Hematopoietic multipotent progenitor cell treated with erythropoietin and hydrocortisone succinate and interleukin-3 and kit ligand, for 15 days (in vitro differentiated cells): ENCODE data around the gene POFUT2.

ENCODE experiments used
- DNase-seq: peaks from one replicate; pipeline ENCODE4 v3.0.0-alpha.2; 2015; ENCODE audit warnings: low spot score

Gene POFUT2

DNA sequence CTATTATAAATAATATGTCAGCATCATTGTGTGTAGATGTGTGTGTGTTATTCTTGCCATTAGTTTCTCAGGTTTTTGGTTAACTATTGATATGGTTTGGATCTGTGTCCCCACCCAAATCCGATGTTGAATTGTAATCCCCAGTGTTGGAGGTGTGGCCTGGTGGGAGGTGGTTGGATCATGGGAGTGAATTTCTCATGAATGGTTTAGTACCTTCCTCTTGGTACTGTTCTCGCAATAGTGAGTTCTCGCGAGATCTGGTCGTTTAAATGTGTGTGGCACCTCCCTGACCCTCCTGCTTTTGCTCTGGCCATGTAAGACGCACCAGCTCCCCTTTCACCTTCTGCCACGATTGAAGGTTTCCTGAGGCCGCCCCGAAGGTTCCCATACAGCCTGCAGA, 9.6 kb upstream of the POFUT2 start:
- no peak for DNase-seq

DNA sequence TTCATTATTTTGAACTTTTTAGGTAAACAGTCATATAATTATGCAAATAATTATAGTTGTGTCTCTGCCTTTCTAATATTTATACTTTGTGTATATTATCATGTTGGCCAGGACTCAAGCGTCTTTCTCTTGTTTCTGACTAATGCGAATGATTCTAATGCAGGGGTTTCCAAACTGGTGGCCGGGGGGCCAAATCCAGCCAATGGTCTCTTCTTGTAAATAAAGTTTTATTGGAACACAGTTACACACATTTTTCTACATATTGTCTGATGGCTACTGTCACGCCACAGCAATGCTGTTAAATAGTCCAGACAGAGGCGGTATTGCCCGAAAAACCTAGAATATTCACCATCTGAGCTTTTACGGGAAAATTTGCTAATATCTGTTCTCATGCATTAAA, 8.9 kb upstream of the POFUT2 start:
- DNase-seq = no peak

DNA sequence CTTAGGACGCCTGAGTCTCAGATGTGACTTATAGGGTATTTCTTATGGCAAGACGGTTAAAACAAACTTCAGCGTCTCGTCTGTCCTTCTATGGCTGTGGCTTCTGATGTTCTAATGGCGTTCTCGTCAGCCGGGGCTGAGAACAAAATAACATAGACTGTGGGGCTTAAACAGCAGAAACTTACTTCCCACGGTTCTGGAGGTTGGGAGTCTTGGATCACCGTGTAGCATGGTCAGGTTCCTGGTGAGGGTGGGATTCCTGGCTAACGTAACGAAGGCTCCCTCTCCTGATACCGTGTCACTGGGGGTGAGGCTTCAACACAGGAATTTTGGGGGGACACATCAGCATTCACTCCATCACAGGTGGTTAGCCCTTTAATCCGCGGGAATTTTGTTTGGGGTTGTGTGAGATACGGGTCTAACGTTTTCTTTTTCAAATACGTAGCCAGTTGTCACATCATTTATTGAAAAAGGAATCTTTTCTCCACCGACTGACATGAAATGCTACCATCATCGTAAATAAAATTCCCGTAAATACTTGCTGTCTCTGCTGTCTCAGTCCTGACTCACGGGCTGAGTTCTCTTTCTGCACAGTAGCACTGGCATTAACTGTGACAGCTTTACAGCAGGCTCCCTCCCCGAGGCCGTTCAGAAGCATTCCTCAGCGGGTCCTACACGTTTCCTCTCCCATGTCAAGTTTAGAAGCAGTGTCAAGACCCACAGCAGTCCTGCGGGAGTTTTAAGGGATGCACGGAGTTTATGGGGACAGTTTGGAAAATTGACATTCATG, 8.1 kb upstream of the POFUT2 start:
- DNase-seq = no peak

DNA sequence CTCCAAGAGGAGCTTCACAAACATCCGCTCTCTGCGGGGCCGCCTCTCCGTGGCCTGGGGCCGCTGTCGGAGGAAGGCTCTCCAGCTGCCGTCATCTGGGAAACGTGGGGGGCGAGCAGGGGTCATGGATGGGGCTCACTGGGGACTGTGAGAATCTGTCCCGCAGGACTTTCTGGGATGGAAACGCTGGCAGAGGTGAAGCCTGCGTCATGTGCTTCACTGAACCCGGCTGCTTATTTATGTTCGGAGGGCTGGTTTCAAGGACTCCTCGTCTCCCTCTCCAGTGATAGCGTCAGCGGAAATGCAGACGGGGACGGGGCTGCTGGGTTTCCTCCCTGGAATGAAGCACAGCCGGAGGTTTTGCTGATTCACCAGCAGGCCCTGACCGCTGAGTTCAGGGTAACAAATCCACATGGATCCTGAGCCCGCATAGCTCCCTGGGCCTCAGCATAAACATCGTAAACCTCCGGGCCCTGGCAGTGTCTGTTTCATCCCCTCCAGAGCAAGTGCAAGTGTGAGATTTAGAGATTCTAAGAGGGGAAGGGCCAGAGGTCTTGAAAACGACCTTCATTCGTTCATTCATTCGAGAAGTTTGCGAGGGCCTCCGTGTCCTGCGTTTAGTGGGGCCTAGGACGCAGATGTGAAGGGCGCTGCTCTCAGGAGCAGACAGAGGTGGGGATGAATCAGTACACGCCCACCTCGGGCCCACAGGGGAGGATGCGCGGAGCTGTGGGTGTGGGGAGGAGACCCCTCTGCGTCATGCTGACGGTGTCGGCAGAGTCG, 7.0 kb upstream of the POFUT2 start:
- no peak for DNase-seq

DNA sequence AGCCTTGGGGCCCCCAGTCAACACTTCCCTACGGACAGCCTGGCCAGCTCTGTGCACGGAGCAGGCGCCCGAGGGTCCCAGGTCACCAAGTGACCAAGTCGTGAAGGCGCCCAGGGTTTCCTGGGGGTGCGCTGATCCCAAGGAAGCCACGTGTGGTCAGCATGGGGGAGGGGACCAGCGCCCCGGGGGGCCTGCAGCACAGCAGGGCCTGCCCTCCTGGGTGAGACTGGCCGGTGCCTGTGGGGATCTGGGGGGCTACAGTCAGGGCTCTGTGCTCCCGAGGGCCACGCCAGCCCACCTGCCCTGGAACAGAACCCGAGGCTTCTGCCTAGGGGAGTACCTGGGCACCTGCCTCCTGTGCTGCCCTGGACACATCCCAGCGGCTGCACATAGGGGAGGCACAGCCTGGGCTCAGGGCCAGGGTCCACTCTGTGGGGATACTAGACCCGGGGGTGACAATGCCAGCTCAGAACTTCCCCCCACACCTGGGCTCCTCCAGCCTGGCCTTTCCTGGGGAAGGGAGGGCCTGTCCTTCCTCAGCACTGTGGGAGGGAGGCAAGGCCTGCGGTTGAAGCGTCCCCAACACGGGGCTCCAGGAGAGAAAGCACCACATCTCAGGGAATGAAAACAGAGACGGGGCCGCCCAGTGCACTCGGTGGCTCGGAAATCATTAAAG, 6.2 kb upstream of the POFUT2 start:
- no peak for DNase-seq

DNA sequence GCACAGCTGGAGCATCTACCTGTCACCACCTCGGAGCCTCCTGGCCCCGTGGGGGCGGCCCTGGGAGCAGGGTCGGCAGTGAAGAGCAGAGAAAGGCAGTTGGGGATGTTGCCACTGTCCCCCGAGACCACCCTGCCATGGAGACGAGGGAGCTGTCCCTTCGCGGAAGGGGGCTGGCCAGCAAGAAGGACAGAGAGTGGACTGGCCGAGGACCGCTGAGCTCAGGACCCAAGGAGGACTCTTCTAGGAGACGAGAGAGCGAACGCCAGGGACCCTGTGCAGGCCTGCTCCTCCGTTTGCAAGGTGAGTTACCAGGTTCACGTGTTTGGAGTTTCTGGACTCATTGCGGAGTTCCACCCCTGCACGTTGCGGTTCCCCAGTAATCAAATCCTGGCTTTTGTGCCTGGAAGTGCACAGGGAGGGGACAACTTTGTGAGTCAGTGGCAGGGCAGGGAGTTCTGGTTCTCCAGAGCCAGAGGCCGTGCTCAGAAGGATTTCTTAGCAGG, 5.6 kb upstream of the POFUT2 start:
- no peak for DNase-seq

DNA sequence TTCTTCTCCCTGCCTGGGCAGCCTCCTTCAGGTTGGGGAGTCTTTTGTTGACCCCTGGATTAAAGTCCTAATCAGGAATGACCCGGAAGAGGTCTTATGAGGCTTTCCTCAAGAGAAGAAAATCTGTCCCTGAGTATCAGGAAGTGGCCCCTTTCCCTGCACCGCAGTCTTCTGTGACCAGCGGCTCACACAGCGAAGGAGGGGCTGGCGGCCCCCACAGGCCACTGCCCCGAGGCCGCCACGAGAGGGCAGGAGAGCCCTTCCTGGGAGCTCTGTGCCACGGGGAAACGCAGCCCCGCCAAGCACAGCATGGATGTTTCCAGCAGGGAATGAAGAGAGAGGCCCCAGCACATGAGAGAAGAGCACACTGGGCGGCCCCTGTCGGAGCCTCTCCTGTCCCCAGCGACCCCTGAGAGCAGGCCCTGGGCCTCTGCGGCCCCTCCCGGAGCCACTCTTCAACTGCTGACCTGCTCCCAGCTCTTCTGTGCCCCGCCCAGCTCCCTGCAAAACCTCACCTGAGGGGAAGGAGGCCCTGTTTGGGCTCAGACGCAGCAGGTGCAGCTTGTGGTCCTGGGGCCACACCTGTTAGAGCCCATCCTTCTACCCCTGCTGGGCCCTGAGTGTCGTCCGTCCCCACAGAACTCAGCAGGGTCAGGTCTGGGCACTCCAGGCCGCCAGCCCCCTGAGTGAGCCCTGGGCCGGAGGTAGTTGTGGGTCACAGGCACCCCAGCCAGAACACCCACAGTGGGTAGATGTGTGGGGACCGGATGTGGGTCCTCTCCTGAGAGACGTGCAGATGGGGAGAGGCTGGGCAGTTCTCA, 4.9 kb upstream of the POFUT2 start:
- DNase-seq = peak; percentile 72

DNA sequence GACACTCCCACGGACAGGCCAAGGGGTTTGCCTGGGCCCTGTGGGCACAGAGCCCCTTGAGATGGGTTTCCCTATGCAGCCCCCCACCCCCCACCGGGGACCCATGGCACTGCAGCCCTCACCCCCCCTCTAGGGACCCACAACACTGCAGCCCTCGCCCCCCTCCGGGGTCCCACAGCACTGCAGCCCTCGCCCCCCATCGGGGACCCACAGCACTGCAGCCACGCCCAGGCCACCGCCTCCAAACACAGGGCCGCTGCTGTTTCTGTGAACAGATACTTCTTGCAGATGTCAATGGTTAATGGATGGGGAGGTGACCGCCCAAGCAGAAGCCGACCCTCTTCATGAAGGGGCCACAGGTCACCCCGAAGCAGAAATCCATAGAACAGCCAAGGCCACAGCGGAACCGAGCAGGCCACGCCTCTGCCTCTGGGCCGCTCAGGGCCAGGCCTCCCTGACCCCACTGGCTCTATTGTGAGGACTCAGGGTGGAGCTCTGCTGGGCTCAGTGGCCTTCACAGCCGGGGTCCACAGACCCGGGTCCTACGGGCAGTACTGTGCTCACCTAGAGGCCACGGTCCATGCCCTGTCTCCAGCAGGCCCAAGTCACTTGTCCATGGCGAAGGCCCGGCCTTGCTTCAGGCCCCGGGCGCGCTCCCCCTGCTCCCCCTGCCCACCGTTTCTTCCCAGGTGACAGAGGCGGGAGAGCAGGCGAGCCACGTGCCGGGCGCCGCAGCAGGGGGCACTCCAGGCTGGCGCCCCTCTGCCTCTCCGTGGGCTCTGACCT, 4.1 kb upstream of the POFUT2 start:
- DNase-seq = no peak

DNA sequence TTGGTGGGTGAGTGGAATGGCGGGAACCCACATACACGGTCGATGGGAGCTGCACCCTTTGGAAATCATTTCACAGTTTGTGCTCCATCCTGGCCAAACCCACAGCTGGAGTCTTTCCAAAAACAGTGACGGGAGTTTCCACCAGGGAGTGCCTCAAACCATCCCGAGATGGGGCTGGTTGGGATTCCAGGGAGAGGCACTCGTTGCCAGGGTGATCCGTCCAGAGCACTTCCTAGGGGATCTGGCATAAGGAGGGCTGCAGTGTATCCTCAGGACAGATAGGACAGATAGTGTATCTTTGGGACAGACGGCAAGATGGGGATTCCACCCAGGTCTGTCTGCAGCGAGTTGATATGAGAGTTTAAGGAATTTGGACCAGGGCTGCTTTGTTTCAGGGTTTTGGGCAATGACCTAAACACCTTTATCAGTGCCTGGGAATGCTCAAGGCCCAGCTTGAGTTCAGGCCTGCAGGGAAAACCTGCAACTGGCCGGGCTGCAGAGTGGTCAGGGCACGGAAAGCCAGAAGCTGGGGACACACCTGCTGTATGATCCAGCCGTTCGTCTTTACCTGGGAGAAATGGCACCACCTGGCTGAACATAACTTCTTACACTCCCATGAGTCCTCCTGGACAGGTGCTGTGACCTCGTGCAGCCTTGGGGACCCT, 3.4 kb upstream of the POFUT2 start:
- DNase-seq = no peak

DNA sequence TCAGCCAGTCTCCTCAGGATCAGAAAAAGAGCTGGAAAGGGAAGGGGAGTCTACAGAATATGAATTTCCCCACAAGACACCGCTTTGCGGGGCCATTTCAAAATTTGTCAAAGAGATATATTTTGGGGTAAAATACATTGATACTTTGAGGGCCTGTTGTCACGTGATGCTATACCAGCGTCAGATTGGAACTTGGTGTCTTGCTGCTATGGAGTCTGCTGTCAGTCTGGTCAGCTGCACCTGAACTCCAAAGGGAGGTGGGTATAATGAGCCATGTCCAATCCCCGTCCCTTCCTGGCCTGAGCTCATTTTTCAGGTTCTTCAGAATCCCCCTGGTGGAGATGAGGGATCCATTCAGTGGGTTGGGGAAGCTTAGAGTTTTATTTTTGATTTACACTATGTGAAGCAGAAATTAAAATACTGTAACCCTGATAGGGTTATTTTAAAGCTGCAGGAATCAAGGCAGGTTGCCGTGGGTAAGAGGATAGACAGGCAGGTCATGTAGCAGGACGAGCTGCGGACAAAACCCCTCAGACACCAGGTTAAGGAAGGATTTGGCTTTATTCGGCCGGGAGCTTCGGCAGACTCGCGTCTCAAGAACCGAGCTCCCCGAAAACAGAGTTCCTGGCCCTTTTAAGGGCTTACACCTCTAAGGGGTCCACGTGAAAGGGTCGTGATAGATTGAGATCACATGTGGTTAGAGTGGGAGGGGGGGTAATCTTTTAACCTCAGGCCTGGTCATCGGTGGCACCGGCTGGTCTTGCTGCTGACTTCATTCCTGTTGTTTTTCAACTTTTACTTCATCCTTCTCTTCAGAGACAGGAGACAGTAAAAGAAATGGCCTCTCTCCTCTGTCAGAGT, 2.2 kb upstream of the POFUT2 start:
- DNase-seq = no peak

DNA sequence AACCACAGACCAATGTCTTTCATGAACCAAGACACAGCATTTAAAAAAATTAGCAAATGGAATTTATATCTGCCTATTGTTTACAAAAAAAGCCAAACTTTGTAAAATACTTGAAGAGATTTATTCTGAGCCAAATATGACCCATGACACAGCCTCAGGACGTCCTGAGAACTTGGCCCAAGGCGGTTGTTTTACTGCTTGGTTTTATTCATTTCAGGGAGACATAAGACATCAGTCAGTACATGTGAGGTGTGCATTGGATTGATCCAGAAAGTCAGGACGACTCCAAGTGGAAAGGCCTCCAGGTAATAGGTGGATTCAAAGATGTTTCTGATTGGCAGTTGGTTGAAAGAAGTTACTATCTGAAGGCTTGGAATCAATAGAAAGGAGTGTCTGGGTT, 1.4 kb upstream of the POFUT2 start:
- DNase-seq = no peak

DNA sequence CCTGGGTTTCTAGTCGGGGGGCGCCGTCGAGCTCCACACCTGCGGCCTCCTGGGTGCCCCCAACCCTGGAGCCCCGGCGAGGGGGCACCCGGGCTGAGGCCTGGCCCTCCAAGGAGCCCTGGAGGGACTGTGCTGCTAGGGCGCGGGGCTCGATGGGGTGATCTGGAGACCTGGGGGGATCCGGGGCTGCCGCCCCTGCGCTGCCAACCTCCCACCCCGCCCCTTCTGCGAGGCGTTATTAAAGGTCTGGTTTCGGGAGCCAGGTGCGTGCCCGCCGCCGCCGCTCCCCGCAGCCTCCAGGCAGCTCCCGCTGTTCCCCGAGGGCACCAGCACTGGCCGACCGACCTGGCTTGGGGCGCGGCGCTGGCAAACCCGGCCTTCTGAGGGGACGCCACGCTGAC, 746 bp upstream of the POFUT2 start:
- DNase-seq = no peak

DNA sequence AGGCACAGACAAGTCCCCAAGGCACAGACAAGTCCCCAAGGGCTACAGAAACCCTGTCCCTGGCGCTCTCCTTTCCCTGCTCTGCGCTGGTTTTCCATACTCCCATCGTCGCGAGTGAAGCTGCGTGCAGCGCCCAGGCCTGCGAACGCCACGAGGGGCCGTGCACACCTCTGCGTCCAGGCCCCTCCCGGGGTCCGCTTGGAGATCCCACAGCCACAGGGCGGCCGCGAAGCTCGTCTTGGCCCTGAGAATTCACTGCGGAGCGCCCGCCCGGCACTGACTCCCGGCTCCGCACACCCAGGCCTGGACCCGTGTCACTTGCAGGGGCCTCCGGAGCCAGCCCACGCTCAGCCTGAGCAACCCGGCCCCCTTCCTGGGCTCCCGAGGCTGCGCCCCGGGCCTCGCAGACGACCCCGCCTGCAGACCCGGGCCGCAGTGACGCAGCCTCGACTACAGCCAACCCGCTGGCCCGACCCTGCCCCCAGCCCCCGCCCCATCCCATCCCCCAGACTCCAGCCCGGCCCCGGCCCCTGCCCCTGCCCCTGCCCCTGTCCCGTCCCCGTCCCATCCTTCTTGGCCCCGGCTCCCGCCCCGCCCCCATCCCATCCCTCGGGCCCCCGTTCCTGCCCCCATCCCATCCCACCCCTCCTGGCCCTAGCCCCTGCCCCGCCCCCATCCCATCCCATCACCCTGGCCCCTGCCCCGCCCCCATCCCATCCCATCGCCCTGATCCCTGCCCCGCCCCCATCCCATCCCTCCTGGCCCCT, 841 bp downstream of the POFUT2 start:
- DNase-seq = no peak

DNA sequence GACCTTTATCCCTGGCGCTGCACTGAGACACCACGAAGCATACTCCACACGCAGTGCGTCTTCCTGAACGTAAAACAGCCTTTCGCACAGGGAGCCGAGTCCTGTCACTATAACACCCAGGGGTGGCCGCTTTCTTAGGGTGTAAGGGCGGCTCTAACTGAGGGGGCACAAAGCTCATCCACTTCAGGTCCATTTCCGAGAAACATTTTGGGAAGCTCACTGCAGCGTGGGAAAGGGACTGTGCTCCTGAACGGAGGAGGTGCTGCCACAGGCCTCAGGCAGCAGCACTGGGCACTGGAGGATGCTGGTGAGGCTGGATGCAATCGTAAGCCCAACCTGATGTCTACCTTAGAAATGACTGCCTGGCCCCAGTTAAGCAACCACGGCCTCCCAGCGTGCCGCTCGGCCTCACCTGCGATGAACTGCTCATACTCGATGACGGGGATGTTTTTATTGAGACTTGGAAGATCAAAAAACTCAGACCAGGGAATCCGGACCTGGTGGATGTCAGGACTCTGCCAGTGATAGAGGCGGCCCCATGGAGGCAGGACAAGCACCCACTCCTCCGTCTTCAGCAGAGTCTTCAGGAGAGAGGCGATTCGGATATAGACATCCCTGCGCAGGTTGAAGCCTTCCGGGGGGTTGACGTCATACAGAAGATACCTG, 2.3 kb downstream of the POFUT2 start:
- DNase-seq = no peak

DNA sequence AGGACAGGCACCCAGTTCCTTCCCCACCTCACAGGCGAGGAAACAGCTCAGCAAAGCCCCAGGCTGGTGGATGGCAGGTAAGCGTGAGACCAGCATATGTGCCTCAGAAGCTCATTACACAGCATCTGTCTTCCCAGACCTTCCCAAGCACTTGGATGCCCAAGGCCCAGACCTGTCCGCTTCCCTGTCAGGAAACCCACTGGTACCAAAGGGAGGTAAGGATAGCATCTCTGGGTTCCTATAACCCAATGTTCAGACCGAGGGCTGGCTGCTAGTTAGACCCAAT, 3.3 kb downstream of the POFUT2 start:
- no peak for DNase-seq

DNA sequence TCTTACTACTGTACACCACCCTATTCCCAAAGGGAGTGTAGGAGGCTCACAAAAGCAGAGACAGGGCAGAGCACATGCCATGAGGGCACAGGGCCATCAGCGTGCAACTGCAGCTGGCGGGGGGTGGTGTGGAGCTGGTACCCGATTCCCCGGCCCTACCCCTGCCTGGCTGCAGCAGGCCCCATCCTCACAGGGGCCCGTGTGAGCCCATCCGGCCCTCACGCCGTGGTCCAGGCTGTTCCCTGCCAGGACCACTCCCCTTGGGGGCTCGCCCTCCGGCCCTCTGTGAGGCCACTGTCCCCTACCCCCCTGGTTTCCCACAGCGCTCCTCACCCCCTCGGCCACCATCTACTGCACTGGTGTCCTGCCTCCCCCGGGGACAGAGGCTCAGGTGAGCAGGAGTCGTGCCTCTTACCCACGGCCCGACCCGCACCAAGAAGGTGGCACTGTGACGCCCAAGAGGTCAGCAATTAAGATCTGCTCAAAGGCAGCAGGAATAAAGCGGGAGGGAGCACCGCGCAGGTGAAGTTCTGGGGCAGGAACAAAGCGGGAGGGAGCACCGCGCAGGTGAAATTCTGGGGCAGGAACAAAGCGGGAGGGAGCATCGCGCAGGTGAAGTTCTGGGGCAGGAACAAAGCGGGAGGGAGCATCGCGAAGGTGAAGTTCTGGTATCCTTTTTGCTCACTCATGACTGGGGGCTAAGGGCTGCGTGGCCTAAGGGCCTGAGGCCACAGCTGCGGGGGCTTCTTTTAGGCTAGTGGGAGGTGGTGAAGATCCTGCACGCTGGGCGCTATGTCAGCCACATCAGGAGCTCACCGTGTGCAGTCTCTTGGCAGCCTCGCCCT, 3.9 kb downstream of the POFUT2 start:
- no peak for DNase-seq

DNA sequence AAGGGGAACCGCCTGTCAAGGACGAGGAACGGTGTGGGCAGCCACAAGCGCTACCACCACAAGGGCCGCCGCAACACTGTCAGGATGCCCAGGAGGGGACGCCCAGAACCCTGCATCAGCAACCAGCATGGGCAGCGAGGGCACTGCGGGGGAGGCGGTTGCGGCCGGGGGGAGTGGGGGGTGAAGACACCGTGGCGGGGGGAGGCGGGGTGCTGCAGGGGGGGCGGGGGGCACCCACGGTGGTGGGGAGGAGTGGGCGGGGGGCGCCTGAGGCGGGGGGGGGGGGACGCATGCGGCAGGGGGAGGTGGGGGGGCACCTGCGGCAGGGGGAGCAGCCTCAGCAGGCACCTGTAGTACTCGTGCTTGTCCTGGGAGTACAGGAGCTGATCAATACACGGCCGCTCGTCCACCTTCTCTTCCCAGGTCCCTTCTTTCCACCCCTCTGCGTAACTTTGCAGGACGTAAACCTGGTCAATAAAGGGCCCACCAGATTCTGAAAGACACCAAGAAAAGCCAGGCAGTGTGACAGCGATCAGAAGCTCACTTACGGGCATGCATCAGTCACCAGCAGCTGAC, 4.6 kb downstream of the POFUT2 start:
- no peak for DNase-seq
